GM12801 (cell line): ENCODE data around the gene WWOX.

Experiments
- CTCF ChIP-seq: IDR thresholded peaks from one replicate; pipeline ENCODE4 v1.5.1; 2011; ENCODE audit warnings: control low read depth; ENCODE audit not compliant: insufficient read length; ENCODE audit errors: extremely low read depth

The WWOX gene

DNA sequence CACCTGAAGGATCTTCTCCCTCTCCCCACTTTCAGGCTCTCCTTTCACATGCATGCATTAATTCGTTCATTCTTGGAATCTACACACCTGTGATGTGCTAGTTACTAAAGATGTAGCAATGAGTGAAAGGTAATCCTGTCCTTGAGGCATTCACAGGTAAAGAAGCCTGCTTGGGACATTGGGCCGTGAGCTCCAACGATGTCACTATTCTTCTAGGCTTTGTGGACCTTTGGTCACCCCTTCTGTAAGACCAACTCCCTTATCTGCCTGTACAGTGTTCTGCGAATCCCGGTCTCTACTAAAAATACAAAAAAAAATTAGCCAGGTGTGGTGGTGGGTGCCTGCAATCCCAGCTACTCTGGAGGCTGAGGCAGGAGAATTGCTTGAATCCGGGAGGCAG lies 892.5 kb downstream of the WWOX start:
- TF ChIP-seq CTCF, result no peak

GRCh38 chr16:78993346-78993745 lies 893.9 kb downstream of the WWOX start:
- TF ChIP-seq CTCF, result no peak

DNA sequence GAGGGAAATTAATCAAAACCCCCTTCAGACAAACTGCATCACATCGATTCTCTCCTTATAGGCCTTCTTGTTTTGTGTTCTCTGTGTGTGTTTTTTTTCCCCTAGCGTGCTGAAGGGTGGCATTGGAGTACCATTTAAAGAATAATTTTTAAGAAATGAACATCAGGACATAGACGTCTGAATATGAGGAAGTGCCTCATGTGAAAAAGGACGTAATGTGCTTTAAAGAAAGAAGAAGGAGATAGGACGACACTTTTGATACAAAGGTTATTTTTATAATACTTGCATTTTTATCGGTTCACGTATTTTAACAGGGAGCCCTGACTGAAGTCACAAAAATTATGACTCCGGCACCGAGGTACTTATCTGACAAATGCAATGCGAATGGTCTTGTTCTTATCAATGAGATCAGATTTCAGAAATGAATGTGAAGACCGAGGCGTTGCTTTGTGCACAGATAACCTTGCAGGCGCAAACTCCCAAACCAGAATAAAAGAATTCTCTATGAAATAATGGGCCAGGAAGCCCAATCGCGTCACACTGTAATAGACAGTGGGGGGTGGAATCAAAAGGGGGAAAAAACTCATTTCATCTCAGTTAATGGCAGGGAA lies 894.8 kb downstream of the WWOX start:
- TF ChIP-seq CTCF, result no peak

GRCh38 chr16:78995441-78995840 lies 896.0 kb downstream of the WWOX start:
- TF ChIP-seq CTCF, result no peak

- TF ChIP-seq CTCF, result no peak
Observed at GRCh38 chr16:78996790-78997189, 897.3 kb downstream of the WWOX start.

DNA sequence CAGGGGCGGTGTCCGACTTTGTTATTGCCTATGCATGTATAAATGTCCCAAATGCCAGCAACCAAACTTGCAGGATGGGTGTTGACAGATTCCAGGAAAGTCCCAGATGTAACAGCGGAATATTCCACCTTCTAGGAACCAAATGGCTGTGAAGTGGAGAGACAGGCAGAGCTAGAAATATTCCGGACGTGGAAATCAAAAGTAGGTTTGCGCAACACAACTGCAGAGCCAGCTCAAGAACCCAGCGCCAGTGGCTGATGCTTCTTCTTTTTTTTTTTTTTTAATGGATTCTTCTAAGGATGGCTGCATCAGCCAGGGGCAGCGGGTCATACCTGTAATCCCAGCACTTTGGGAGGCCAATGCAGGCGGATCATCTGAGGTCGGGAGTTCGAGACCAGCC lies 899.4 kb downstream of the WWOX start:
- TF ChIP-seq CTCF, result no peak

GRCh38 chr16:79001156-79001967 lies 901.9 kb downstream of the WWOX start:
- TF ChIP-seq CTCF, result no peak
